MV-4-11 (cell line): ENCODE data around the gene KPNB1.
A peak's percentile ranks its signal among the peaks of the same experiment; 100 is the strongest.

Experiments
- DNase-seq: peaks from one replicate; lab custom pipeline; 2025; lab: John Stamatoyannopoulos, UW

Gene KPNB1

DNA sequence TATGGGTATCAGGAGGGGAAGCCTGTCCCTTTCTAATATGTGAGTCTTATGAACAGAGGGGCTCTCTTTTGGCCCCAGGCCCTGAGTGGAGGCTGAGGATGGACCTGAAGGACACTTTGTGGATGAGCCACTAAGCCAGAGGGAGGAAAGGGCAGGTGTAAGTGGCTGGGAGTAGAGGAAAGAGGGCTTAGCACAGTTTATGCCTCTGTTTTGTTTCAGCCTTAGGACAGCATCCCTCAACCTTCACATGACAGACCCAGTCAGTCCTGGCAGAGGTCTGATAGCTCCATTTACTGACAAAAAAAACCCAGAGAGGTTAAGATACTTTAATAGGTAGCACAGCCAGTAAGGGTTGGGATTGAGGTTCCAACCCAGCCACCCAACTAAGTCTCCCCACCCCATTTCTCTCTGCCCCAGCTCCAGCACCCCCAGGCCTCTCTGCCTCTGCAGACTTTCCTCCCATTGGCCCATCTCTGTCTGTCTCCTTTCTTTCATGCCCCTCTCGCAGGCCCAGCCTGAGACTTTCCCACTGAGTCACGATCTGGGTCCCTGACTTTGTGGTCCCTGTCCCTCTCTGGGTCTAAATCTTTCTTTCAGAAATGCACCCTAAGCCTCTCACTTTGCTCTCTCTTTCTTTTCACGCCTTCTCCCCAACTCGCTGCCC, 78.6 kb downstream of the KPNB1 start:
- DNase-seq = no peak

DNA sequence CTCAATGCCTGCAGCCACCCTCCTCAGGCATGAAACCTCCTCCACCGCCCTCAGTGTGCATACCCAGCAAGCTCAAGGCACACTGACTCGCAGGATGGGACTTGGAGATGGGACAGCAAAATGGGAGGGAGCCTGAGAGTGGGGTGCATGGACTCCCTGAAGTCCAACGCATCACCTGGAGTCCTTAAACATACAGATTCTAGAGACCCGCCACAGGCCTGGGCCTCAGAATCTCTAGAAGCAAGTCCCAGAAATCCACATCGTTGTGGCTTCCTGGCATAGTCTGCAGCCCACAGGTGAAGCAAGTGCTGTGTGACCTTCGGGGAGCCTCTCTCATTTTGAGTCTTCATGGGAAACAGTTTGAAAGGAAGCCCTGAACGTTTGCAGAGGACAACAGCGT, 79.8 kb downstream of the KPNB1 start:
- no peak for DNase-seq

DNA sequence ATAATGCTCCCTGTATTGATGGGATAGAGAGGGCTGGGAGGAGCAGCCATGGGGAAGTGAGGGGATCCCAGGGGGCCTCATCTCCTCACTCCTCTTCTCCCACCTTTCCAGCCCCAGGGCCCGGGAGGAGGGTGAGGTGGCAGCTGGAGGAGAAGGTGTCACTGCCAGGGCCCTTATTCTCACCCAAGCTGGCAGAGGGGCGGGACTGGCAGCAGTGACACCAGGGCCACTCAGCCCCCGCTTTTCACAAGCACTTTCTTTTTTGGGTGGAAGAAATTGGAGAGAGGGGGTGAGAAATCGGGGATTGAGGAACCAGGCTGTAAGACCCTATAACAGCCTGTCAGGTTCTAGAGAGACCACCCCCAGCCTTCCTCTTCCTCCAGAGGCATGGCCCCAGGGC, 81.0 kb downstream of the KPNB1 start:
- DNase-seq = no peak

DNA sequence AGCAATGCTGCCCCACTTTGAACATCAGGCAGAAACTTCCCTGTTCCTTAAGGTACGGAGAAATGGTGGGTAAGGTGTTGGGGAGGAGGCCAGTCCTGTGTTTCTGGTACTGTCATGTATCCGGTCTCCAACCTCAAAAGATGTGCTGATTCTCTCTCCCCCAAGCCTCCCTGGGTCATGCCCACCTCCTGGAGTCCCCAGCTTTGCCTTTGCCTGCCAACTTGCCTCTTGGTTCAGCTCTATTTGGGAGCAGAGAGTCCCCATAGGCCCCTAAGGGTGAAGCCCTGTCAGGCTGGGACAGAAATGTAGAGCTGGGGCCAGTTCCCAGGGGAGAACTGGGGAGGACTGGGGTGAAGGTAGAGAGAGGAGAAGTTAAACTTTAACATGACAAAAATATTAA, 81.7 kb downstream of the KPNB1 start:
- DNase-seq = no peak

DNA sequence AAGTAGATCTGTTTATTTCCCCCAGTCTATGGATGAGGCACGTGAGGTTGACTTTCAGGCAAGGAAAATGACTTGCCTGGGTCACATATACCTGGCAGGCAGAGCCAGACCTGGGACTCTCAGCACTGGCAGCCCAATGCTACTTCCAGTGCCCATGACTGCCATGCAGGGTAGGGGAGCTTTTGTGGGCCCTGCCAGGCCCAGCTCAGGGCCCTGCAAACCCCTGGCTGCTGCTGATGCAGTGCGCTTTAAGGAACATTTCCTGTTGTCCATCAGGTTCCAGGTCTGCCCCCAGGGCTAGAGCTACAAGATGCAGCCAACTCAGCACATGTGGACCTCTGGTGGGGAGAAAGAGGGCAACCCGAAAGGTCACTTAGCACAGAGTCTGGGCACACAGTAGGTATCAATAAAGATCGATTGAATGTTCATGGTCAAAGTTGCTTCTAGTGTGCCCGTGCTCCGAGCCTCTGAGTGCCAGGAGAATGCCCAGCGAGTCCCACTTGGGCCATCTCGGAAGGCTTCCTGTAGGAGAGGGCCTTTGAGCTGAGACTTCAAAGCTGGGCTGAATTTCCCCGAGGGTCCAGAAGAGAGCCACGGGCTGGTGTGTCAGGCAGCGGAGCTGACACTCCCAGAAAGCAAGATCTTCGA, 82.8 kb downstream of the KPNB1 start:
- DNase-seq = no peak

DNA sequence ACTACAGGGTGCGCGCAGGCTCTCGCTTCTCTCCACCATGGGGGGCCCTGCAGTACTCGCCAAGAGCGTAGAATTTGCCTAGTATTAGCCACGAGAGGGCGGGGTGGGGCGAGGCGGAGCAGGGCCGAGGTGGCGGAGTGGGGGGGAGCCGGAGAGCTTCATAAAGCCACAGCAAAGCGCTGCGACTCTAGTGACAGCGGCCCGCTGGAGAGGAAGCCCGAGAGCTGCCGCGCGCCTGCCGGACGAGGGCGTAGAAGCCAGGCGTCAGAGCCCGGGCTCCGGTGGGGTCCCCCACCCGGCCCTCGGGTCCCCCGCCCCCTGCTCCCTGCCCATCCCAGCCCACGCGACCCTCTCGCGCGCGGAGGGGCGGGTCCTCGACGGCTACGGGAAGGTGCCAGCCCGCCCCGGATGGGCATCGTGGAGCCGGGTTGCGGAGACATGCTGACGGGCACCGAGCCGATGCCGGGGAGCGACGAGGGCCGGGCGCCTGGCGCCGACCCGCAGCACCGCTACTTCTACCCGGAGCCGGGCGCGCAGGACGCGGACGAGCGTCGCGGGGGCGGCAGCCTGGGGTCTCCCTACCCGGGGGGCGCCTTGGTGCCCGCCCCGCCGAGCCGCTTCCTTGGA, 83.4 kb downstream of the KPNB1 start, which contains the start of gene TBX21:
Gene TBX21, plus strand, starts transcription at position 190 of the 627 bp plus-strand sequence. Its CDS starts 219 bp downstream, at position 409.
- DNase-seq = peak; percentile 77

DNA sequence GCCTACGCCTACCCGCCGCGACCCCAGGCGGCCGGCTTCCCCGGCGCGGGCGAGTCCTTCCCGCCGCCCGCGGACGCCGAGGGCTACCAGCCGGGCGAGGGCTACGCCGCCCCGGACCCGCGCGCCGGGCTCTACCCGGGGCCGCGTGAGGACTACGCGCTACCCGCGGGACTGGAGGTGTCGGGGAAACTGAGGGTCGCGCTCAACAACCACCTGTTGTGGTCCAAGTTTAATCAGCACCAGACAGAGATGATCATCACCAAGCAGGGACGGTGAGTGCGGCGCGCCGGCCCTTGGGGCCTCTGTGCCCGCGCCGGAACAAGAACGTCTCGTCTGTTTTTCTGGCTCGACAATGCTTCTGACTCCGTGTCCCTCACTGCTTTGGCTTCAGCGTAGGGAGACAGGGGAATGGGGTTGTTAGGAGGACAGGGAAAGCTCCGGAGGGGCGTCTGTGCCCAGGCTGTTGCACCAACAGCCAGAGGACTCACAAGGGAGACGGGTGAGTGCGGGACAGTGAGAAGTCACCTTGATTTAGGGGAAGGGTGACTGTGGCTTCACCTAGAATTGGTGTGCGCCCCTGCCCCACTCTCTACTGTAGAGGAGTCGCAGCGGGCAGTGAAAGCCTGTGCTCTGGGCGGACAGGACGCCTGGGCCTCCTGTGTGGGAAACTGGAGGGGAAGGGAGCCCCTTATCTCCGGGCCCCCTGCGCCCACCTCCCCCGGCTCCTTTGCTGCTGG, 84.1 kb downstream of the KPNB1 start:
- DNase-seq = no peak

DNA sequence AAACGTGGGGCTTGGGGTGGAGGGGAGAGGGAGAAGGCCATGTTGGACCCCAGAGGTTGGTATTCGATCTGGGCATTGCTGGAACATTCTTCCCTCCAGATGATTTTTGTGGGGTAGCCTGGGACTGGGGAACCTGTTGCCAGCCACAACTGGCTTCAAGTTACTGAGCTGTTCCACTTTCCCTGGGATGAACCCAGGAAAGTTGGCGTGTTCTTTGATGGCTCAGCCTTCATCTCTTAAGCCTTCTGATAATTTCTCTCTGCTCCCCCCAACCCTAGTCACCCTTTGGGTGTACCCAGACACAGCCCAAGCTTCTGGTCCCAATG, 85.4 kb downstream of the KPNB1 start:
- no peak for DNase-seq
